ENCODE results near the gene NEK1.
"Not testable (repeated sequence)": the region's sequence is repeated elsewhere in the genome, so short reads cannot be mapped to it uniquely, and the experiment has no call there.

Gene NEK1

GRCh38 chr4:169601016-169601771 lies 11.2 kb downstream of the NEK1 start:
- no peak for DNase-seq (ENCODE audit: low read depth in 2 of 3, low spot score in 2 of 3)

- DNase-seq (ENCODE audit: low read depth in 2 of 3, low spot score in 2 of 3) = no peak
Measured at GRCh38 chr4:169594560-169595195, 17.7 kb downstream of the NEK1 start.

- no peak for DNase-seq (ENCODE audit: low read depth in 2 of 3, low spot score in 2 of 3)
Measured at GRCh38 chr4:169593050-169593560, 19.3 kb downstream of the NEK1 start.

GRCh38 chr4:169583563-169583962 lies 28.8 kb downstream of the NEK1 start:
- no peak for DNase-seq (ENCODE audit: low read depth in 2 of 3, low spot score in 2 of 3)

GRCh38 chr4:169582706-169583105 lies 29.7 kb downstream of the NEK1 start:
- no peak for DNase-seq (ENCODE audit: low read depth in 2 of 3, low spot score in 2 of 3)

GRCh38 chr4:169582203-169582602 lies 30.2 kb downstream of the NEK1 start:
- no peak for DNase-seq (ENCODE audit: low read depth in 2 of 3, low spot score in 2 of 3)

- DNase-seq (ENCODE audit: low read depth in 2 of 3, low spot score in 2 of 3) = no peak
Measured at GRCh38 chr4:169573889-169574288, 38.5 kb downstream of the NEK1 start.

- DNase-seq (ENCODE audit: low read depth in 2 of 3, low spot score in 2 of 3) = no peak
Measured at GRCh38 chr4:169571435-169571834, 40.9 kb downstream of the NEK1 start.

- not testable (repeated sequence) for DNase-seq (ENCODE audit: low read depth in 2 of 3, low spot score in 2 of 3)
Measured at GRCh38 chr4:169571012-169571411, 41.4 kb downstream of the NEK1 start.

- not testable (repeated sequence) for DNase-seq (ENCODE audit: low read depth in 2 of 3, low spot score in 2 of 3)
Measured at GRCh38 chr4:169570266-169570665, 42.1 kb downstream of the NEK1 start.

- not testable (repeated sequence) for DNase-seq (ENCODE audit: low read depth in 2 of 3, low spot score in 2 of 3)
Measured at GRCh38 chr4:169569188-169569587, 43.2 kb downstream of the NEK1 start.

GRCh38 chr4:169567916-169568315 lies 44.5 kb downstream of the NEK1 start:
- DNase-seq (ENCODE audit: low read depth in 2 of 3, low spot score in 2 of 3) = no peak

- no peak for DNase-seq (ENCODE audit: low read depth in 2 of 3, low spot score in 2 of 3)
Measured at GRCh38 chr4:169566021-169566818, 46.2 kb downstream of the NEK1 start.

- DNase-seq (ENCODE audit: low read depth in 2 of 3, low spot score in 2 of 3) = no peak
Measured at GRCh38 chr4:169565606-169566005, 46.8 kb downstream of the NEK1 start.

GRCh38 chr4:169557061-169557636 lies 55.2 kb downstream of the NEK1 start:
- DNase-seq (ENCODE audit: low read depth in 2 of 3, low spot score in 2 of 3) = no peak

- DNase-seq (ENCODE audit: low read depth in 2 of 3, low spot score in 2 of 3) = not testable (repeated sequence)
Measured at GRCh38 chr4:169546548-169546947, 65.8 kb downstream of the NEK1 start.

GRCh38 chr4:169540774-169541173 lies 71.6 kb downstream of the NEK1 start:
- DNase-seq (ENCODE audit: low read depth in 2 of 3, low spot score in 2 of 3) = no peak

GRCh38 chr4:169530048-169530447 lies 82.3 kb downstream of the NEK1 start:
- no peak for DNase-seq (ENCODE audit: low read depth in 2 of 3, low spot score in 2 of 3)

- no peak for DNase-seq (ENCODE audit: low read depth in 2 of 3, low spot score in 2 of 3)
Measured at GRCh38 chr4:169523796-169524195, 88.6 kb downstream of the NEK1 start.

GRCh38 chr4:169510617-169511016 lies 101.8 kb downstream of the NEK1 start:
- no peak for DNase-seq (ENCODE audit: low read depth in 2 of 3, low spot score in 2 of 3)

- no peak for DNase-seq (ENCODE audit: low read depth in 2 of 3, low spot score in 2 of 3)
Measured at GRCh38 chr4:169506903-169507302, 105.5 kb downstream of the NEK1 start.

All from activated CD8-positive, alpha-beta memory T cell treated with anti-CD3 and anti-CD28 coated beads for 48 hours (primary cell).